SH-SY5Y (cell line): ENCODE results near the gene C2CD3.

Source experiments
- GATA2 ChIP-seq: IDR thresholded peaks from 2 replicates; pipeline ENCODE4 v1.6.1; 2011; ENCODE audit warnings: mild to moderate bottlenecking, low read depth, low read length
- GATA3 ChIP-seq: IDR thresholded peaks from 2 replicates; pipeline ENCODE4 v1.6.1; 2011; ENCODE audit warnings: low read depth, mild to moderate bottlenecking, low read length, moderate library complexity

Gene C2CD3

DNA sequence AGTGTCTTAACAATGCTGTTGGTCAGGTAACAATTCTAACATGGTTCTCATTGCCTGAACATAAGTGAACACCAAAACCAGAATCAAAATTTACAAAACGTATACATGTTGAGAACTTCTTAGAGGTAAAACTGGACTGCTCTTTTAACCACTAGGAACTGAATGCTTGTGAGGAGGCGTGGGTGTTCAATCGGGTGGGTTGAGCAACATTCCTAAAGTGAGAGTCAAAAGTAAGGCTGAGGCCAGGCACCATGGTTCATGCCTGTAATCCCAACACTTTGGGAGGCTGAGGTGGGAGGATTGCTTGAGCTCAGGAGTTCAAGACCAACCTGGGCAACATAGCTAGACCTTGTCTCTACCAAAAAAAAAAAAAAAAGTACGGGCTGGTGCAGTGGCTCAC lies 11.8 kb upstream of the C2CD3 start:
- TF ChIP-seq GATA2 (no peak), GATA3 (no peak)

- TF ChIP-seq GATA3 (no peak), GATA2 (no peak)
Observed at GRCh38 chr11:74179234-74180052, 8.6 kb upstream of the C2CD3 start.

DNA sequence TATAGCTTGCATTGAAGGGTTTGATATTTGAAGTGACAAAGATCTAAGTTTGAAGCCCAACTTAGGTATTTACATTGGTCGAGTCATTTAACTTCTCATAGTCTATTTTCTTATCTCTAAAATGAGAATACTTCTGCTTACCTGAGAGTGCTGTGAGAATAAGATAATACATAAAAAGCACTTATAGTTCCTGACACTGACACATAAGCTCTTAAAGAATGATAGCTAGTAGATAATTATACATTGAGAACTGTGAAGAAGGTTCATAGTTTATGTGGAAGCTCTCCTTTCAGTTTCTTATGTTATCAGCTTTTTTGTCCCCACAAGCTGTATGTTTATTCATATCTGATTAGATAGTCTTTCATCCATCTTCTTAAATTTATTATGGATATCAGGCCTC lies 5.1 kb upstream of the C2CD3 start:
- TF ChIP-seq GATA3 = no peak
- TF ChIP-seq GATA2 = no peak

GRCh38 chr11:74171997-74172396 lies 1.2 kb upstream of the C2CD3 start:
- TF ChIP-seq GATA2 = no peak
- TF ChIP-seq GATA3 = no peak

GRCh38 chr11:74171630-74171968 lies 797 bp upstream of the C2CD3 start:
- TF ChIP-seq GATA2 = no peak
- TF ChIP-seq GATA3 = no peak

- no peak for TF ChIP-seq GATA2
- no peak for TF ChIP-seq GATA3
Observed at GRCh38 chr11:74169738-74170458, 904 bp downstream of the C2CD3 start.

GRCh38 chr11:74168838-74169237 lies 2.0 kb downstream of the C2CD3 start:
- TF ChIP-seq GATA2 = no peak
- no peak for TF ChIP-seq GATA3

DNA sequence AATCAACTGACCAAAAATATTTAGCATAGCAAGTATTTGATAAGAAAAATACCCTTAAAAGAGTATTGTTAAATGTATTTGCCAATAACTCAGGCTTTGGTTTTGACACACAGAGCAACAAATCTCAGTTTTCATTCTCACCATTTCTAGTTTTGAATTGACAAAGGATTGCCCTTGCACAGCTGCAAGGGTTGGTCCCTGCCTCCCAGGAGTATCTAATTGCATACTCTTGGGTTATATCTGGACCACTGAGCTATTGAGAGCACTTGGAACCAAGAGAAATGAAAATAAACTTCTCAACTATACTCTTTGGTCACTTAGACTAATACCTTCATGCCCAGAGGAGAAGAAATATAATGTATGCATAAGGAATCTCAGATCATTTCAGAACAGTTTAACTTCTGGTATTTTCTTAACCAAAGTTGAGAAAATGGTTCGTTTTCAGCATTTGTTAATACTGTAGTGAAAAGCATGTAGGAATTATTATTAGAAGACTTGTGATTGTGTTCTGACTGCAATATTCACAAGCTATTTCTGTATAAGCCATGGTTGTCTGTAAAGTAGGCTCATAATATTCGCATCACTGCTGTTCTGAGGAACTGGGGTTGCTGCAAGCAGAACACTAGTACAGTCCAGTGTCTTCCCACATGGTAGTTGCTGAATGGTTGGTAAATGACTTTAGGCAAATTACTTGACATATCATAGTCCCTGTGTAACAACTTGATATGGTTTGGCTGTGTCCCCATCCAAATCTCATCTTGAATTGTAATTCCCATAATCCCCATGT lies 7.9 kb downstream of the C2CD3 start:
- TF ChIP-seq GATA3 (no peak), GATA2 (no peak)

DNA sequence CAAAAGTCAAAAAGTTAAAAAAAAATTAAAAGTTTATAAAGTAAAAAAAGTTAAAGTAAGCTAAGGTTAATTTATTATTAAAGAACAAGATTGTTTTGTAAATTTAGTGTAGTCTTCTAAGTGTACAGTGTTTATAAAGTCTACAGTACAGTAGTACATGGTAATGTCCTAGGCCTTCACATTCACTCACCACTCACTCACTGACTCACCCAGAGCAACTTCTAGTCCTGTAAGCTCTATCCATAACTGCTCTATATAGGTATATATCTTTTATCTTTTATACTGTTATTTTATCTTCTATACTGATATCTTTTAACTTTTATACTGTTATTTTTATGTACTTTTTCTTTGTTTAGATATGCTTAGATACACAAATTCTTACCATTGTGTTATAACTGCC lies 11.2 kb downstream of the C2CD3 start:
- TF ChIP-seq GATA2 (no peak), GATA3 (no peak)

DNA sequence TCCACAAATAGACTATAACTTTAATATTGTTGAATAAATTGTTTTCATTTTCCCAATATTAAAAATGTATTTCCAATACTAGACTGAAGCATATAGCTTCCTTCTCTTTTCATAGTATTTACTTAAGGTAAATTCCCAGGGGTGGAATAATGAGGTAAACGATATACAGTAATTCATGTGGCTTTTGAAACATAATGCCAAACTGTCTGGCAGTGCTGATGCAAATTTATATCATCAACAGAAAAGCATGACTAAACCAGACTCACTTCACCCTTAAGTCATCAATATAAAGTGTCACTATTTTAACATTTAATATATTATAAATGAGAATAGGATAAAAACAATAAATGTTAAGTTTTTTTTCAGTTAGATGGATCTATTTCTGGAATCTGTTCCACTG lies 13.6 kb downstream of the C2CD3 start:
- TF ChIP-seq GATA3 = no peak
- no peak for TF ChIP-seq GATA2

DNA sequence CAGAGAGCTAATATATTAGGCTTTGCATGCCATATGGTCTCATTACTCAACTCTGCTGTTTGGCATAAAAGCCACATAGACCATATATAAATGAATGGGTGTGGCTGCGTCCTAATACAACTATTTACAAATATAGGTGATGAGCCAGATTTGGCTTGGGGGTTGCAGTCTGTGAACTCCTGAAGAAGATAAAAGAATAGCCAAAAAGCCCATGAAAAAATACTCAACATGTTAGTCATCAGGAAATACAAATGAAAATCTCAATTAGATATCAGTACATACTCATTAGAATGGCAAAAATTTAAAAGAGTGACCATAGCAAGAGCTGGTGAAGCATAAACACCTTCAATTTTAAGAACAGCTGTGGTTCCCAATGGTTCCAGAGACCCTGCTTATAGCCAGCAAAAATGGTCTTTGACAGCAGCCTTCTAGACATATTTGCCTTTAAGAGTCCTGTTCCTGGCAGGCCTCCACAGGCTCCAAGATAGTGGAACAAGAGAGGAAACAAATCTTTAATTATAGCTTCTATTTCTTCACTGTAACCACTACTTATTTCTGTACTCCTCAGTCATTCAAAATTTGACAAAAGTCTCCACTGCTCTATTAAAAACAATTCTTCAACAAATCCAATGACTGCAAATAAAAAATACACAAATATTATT lies 16.1 kb downstream of the C2CD3 start:
- no peak for TF ChIP-seq GATA3
- TF ChIP-seq GATA2 = no peak

DNA sequence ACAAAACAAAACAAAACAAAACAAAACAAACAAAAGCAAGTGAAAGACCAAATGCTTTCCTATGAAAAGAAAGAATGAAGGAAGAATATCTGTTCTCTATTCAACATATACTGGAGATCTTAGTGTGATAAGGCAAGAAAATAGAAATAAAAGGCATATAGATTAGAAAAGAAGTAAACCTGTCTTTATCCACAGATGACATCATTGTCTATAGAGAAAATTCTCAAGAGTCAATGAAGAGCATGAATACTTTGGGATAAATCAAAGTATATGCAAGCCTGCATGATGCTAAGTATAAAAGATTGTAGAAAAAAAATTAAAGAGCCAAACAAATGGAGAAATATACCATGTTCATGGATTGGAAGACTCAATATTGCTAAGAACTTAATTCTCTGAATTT lies 17.6 kb downstream of the C2CD3 start:
- TF ChIP-seq GATA2 = no peak
- no peak for TF ChIP-seq GATA3

GRCh38 chr11:74147199-74147929 lies 23.4 kb downstream of the C2CD3 start:
- TF ChIP-seq GATA3 (no peak), GATA2 (no peak)

- no peak for TF ChIP-seq GATA2
- no peak for TF ChIP-seq GATA3
Observed at GRCh38 chr11:74144592-74144991, 26.2 kb downstream of the C2CD3 start.
